ENCODE measurements around the gene DNAJC27. TPM values are rescaled to one million over a fixed set of nuclear protein-coding genes. Genes with fewer than 3 reads are reported as not detected.

DNAJC27 gene
- polyA plus RNA-seq, 1 experiment: 2.3 TPM

DNA sequence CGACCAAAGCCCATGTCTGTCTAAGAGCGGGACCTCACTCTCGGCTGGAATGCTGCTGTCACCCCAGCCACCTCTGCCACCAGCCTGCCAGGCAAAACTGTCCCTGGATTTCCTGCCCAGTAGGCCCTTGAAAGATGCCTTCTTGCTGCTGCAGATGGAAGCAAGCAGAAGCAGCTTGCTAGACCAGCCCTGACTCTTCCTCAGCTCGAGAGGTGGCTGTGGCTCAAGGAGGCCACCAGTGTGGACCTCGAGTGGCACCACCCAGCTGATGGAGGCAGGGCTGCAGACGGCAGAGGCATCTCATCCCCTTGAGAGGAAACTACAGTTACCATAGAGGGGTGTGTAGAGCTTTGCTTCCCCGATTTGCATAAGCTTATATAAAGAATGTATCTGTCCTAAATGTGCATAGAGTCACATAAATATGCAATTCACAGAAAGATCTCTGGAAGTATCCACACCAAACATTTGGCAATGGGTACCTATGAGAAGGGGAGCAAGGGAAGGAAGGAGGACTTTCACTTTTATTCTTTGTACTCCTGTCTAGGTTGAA is 72.3 kb downstream of the DNAJC27 start:
- TF ChIP-seq, protein P1, sequence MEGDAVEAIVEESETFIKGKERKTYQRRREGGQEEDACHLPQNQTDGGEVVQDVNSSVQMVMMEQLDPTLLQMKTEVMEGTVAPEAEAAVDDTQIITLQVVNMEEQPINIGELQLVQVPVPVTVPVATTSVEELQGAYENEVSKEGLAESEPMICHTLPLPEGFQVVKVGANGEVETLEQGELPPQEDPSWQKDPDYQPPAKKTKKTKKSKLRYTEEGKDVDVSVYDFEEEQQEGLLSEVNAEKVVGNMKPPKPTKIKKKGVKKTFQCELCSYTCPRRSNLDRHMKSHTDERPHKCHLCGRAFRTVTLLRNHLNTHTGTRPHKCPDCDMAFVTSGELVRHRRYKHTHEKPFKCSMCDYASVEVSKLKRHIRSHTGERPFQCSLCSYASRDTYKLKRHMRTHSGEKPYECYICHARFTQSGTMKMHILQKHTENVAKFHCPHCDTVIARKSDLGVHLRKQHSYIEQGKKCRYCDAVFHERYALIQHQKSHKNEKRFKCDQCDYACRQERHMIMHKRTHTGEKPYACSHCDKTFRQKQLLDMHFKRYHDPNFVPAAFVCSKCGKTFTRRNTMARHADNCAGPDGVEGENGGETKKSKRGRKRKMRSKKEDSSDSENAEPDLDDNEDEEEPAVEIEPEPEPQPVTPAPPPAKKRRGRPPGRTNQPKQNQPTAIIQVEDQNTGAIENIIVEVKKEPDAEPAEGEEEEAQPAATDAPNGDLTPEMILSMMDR (IDR thresholded peaks at IDR 0.05; ENCODE audit: insufficient read depth, low read depth, low read length): no peak
- ChIA-PET POLR2A (no interaction called here), CTCF (no interaction called here)
- H3K27me3 ChIP-seq (ENCODE audit: control insufficient read depth, insufficient read depth, low read length): no peaks in the 10 kb centered on the region
- H3K36me3 ChIP-seq (ENCODE audit: control insufficient read depth, insufficient read depth, low read length): peaks cover 2% of the 10 kb centered on the region; the same call in 1 of the 2 replicates
- DNase-seq (ENCODE audit: low read depth): no peak
- no peak overlapping the region for H3K4me3 ChIP-seq (ENCODE audit: low read depth, low read length)

- no peak for DNase-seq (ENCODE audit: low read depth)
- Histone ChIP-seq H3K36me3 (ENCODE audit: control insufficient read depth, insufficient read depth, low read length) (peaks cover 2% of the 10 kb centered on the region; the same call in 1 of the 2 replicates), H3K4me3 (ENCODE audit: low read depth, low read length) (no peak overlapping the region), H3K27me3 (ENCODE audit: control insufficient read depth, insufficient read depth, low read length) (no peaks in the 10 kb centered on the region)
- TF ChIP-seq, protein P1 (IDR thresholded peaks at IDR 0.05; ENCODE audit: insufficient read depth, low read depth, low read length): no peak
- POLR2A ChIA-PET: no interaction called here
- CTCF ChIA-PET: no interaction called here
Observed at GRCh38 chr2:24898122-24899109, 73.3 kb downstream of the DNAJC27 start.

DNA sequence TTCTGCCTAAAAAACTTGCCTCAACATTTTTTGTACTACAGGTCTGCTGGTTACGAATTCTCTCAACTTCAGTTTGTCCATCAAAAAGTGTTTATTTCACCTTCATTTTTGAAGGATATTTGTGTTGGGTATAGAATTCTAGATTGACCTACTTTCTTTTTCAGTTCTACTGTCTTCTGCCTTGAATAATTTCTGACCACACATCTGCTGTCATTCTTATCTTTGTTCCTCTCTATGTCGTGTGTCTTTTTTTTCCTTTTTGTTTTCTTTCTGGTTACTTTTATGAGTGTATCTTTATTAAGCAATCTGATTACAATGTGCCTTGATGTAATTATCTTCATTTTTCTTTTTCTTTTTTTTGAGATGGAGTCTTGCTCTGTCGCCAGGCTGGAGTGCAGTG is 77.0 kb downstream of the DNAJC27 start:
- DNase-seq (ENCODE audit: low read depth): no peak
- ChIA-PET POLR2A (no interaction called here), CTCF (no interaction called here)
- no peaks in the 10 kb centered on the region for H3K27me3 ChIP-seq (ENCODE audit: control insufficient read depth, insufficient read depth, low read length)
- H3K36me3 ChIP-seq (ENCODE audit: control insufficient read depth, insufficient read depth, low read length): peaks cover 2% of the 10 kb centered on the region; the same call in 1 of the 2 replicates
- TF ChIP-seq, protein P1 (IDR thresholded peaks at IDR 0.05; ENCODE audit: insufficient read depth, low read depth, low read length): no peak
- H3K4me3 ChIP-seq (ENCODE audit: low read depth, low read length): no peak overlapping the region

- Histone ChIP-seq H3K4me3 (ENCODE audit: low read depth, low read length) (no peak overlapping the region), H3K36me3 (ENCODE audit: control insufficient read depth, insufficient read depth, low read length) (no peaks in the 10 kb centered on the region), H3K27me3 (ENCODE audit: control insufficient read depth, insufficient read depth, low read length) (no peaks in the 10 kb centered on the region)
- DNase-seq (ENCODE audit: low read depth): no peak
- ChIA-PET CTCF (no interaction called here), POLR2A (no interaction called here)
- TF ChIP-seq, protein P1 (IDR thresholded peaks at IDR 0.05; ENCODE audit: insufficient read depth, low read depth, low read length): no peak
Observed at GRCh38 chr2:24893934-24894333, 77.8 kb downstream of the DNAJC27 start.

Small RNA genes within 50 kb of the gene (small RNA-seq; reads per million reads assigned to genes)
- gene AC013267.1 (ENCODE audit: insufficient read length, low read depth, low replicate concordance): not detected
- gene RF00016 (ENCODE audit: insufficient read length, low read depth, low replicate concordance): not detected
- gene RF00019 (ENCODE audit: insufficient read length, low read depth, low replicate concordance): not detected

Other genes starting within 250 kb of the DNAJC27 start
- 44.5 and 59.2 TPM in 2 replicates for gene PTRHD1, start 178.6 kb downstream of the DNAJC27 start, polyA plus RNA-seq (2011; rRNA removed)
- 18.2 and 19.4 TPM in 2 replicates for gene CENPO, start 178.5 kb downstream of the DNAJC27 start, polyA plus RNA-seq (2011; rRNA removed)
- 43.2 and 73.3 TPM in 2 replicates for gene ADCY3, start 51.7 kb downstream of the DNAJC27 start, polyA plus RNA-seq (2011; rRNA removed)
- 0.11 and 0.18 TPM in 2 replicates for gene EFR3B, start 70.1 kb upstream of the DNAJC27 start, polyA plus RNA-seq (2011; rRNA removed)
- gene POMC, start 196.6 kb upstream of the DNAJC27 start, polyA plus RNA-seq (2011; rRNA removed): 0.27 and 0.43 TPM in 2 replicates

Data from BJ (cell line).